GM19324 (cell line): ENCODE results near the gene SRR.

Experiments used
- ATAC-seq: cut with Tn5 transposase; IDR thresholded peaks from one replicate; pipeline ENCODE4 v1.9.1; 2021; ENCODE audit warnings: mild to moderate bottlenecking, moderate library complexity; ENCODE audit not compliant: unreplicated experiment, low FRiP score

SRR gene

GRCh38 chr17:2337544-2338314, 34.0 kb downstream of the SRR start:
- no peak for ATAC-seq

DNA sequence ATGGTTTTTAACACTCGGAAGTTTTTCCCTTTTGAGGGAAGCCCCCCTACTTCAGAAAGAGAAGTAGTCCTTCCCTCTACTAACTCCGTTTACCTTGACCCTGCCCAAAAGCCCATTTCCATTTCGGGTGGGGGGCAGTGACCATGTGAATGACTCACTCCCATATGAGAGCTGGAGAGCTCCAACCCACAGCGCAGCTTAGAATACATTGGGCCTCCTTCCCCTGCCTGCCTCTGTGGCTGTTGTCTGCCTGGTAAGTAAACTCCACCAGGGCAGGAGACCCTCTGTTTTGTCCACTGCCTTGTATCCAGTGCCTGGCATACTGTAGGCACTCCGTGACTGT, 34.5 kb downstream of the SRR start:
- ATAC-seq, result no peak

DNA sequence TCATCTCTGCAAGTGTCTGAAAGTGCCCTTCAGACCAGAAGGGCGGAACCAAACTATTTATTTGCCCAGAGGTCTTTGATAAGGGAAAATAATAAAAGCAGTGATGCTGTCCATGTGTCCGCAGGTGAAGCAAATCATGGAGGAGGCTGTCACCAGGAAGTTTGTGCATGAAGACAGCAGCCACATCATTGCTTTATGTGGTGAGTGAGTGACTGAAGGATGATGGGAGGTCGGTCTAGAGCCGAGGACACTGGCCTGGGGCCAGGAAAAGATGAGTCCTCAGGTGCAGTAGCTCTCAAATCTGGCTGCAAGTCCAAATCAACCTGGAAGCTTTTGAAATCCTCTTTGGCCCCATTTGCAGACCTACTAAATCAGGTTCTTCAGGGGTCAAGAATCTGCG, 39.7 kb downstream of the SRR start:
- ATAC-seq, result no peak

GRCh38 chr17:2344528-2344927, 40.8 kb downstream of the SRR start:
- no peak for ATAC-seq

GRCh38 chr17:2346475-2346874, 42.7 kb downstream of the SRR start:
- ATAC-seq, result no peak

DNA sequence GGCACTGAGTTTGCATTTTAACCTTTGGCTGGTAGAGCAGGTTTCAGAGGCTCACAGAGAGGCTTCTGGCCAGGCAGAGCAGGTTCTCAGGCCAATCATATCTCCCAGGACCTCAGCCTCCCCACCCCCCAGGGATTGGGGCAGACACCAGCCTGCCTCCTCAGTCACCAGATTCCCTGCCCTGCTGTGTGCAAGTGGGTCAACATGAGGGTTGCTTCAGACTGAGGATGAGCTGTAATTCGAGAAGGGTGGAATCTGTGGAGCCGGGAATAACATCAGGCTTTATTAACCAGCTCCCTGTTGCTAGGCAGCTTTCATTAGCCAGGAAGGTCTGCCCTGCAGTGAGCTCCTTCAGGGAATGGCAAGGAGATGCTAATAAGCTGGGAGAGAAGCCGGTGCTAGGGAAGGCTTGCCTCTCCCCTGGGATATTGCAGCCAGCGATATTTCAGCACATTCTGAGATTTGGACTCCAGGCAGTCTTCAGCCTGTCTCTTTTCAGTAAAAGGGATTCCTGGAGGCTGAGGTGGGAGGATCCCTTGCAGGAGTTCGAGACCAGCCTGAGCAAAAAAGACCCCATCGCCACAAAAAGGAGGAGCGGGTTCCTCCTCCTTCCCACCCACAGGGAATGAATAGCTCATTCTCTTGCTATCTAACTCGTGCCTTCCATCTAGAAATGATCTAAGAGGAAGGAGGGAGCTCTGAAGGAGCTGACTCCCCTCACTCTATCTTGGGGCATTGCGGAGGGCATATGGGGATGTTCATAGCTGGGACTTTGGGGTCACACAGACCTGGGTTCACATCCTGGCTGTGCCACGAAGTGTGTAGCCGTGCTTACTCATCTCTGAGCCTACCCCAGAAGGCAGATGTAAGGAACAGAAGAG, 44.3 kb downstream of the SRR start:
- ATAC-seq, result no peak

DNA sequence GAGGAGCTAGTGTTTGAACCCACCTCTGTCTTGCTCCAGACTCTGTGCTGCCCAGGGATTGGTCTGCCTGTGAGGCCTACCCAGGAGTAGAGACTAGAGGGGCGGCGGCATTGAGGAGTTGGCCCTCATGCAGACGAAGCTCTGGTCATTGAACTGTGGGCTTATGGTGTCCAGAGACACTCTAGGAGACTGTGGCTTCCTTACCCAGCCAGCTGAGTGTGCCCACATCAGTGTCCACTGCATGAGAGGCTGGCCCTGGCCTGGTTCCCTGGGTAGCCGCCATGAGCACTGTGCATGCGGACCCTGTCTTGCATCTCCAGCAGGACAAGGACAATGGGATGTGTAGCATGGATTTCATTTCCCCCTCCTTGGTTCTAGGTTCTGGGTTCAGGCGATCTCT, 47.5 kb downstream of the SRR start:
- ATAC-seq, result no peak

GRCh38 chr17:2354311-2354710, 50.6 kb downstream of the SRR start:
- no peak for ATAC-seq

DNA sequence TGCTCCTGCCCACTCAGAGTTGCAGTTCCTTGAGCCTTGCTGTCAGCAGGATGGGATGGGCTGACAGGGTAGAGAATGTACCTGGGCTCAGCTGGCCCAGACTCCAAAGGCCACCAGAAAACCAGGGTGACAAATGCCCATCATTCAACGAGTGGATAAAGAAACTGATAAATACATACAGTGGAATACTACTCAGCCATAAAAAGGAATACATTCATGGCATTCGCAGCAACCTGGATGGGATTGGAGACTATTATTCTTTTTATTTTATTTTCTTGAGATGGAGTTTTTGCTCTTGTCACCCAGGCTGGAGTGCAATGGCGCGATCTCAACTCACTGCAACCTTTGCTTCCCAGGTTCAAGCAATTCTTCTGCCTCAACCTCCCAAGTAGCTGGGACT, 53.5 kb downstream of the SRR start:
- ATAC-seq, result no peak

DNA sequence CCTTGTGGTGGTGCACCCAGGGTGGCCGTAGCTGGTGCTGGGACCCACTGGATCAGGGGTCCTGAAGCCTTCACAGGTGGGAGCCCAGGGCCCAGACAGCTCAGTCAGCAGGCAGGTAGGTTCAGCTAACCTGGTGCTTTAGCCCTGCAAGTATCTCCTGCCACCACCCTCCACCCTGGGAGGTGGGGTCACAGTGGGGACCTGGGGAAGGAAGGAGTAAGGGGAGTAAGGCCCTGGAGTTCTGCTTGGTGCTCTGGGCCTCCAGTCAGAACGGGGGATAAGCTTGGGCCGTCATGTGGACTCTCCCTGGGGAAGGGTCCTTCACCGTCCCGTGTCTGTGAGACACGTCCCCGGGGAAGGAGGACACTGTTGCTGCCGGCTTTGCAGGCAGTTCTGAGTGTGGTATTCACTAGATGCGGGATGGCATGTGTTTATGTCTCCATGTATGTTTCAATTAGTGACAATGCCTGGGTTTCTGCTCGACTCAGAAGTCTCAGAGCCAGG, 54.2 kb downstream of the SRR start:
- ATAC-seq, result no peak

GRCh38 chr17:2361010-2361760, 57.4 kb downstream of the SRR start:
- no peak for ATAC-seq

GRCh38 chr17:2362016-2362415, 58.3 kb downstream of the SRR start:
- ATAC-seq, result no peak

DNA sequence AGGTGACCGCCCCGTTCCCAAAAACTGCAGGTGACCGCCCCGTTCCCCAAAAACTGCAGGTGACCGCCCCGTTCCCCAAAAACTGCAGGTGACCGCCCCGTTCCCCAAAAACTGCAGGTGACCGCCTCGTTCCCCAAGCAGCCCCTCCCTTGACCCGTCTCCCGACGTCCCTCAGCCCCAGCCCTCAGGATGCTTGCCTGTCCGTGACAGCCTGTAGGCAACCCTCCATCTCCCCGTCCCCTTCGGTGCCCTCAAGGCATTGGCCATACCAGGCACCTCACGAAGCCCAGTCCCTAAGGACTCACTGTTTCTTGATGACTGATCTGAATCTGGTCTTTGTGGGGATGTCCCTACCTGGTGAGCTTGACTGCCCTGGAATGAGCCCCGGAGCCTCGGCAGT, 58.7 kb downstream of the SRR start:
- ATAC-seq, result no peak

- ATAC-seq, result no peak
Observed at GRCh38 chr17:2362881-2363280, 59.1 kb downstream of the SRR start.

GRCh38 chr17:2363318-2363717, 59.6 kb downstream of the SRR start:
- ATAC-seq, result no peak

DNA sequence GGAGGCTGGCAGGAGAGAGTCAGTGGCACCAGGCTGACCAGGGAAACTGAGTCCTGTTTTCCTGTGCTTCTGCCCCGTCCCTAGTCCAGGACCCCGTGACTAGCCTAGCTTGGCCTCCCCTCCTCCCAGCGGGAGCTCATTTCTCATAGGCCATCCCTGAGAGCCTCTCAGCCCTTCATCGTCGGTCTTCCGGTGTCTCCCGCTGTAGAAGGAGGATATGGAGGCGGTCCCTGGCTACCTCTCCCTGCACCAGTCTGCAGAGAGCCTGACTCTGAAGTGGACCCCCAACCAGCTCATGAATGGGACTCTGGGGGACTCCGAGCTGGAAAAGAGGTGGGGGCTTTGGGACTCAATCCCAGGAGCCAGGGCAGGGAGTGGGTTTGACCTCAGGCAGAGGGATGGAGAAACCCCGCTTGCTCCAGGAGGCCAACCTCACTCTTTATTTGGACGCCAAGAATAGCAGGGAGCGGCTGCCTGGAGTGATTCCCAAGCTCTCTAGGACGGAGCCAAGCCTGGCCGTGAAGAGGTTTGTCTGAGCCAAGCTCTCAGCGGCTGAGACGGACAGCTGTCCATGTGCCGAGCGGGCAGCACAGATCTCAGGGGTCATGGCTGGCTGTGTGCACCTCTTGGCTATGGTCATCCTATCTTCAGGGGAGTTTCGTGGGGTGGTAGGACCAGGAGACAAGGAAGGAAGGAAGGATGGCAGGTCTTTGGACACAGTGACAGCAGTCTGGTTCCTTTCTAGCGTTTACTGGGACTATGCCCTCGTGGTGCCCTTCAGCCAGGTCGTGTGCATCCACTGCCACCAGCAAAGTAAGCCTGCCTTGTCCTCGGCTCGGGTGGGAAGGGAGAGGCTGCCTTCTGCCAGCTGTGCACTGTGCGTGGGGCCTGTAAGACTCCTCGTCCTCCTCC, 60.4 kb downstream of the SRR start:
- ATAC-seq, result no peak

GRCh38 chr17:2364763-2365116, 61.0 kb downstream of the SRR start:
- no peak for ATAC-seq

GRCh38 chr17:2365132-2365531, 61.4 kb downstream of the SRR start:
- no peak for ATAC-seq

GRCh38 chr17:2366747-2367494, 63.2 kb downstream of the SRR start:
- ATAC-seq, result no peak
